Hindlimb muscle (tissue), 1 donor: ENCODE results near the gene IRF2. TPM values are rescaled to one million over a fixed set of nuclear protein-coding genes. Genes with fewer than 3 reads are reported as not detected.

Experiments used
- DNase-seq: peaks from one replicate; pipeline ENCODE4 v3.0.0-alpha.2; 2013
- polyA plus RNA-seq: library from polyadenylated mRNA; unstranded; fragments of 120-200 nt; gene quantifications from one replicate; pipeline ENCODE4 v1.2.1, GENCODE V29; 2013; ENCODE audit not compliant: insufficient read length

IRF2 gene
- polyA plus RNA-seq, 1 donor: 16.7 TPM

- peak; percentile 48 for DNase-seq
These were observed 24.3 kb downstream of the IRF2 start for GRCh38 chr4:184450045-184450444.

GRCh38 chr4:184448821-184449220, 25.5 kb downstream of the IRF2 start:
- DNase-seq: peak; percentile 84

DNA sequence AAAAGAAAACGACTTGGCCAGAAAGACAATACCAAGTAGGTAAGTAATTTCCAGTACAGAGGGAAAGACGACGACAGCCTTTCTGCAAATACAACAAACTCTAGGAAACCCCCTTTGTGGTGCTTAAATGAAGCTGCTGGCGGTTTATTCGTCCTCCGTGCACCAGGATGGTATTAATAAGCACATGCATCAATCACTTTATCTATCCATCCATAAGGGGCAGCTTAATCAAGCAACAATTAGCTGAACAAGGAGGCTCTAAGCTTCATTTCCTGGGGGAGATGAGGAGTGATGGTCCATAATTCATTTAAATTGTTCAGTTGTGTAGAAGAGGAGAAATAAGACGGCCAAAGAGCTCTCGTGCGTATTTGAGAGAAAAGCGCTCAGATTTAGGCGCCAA, 26.2 kb downstream of the IRF2 start:
- no peak for DNase-seq

- DNase-seq: no peak
These were observed 26.7 kb downstream of the IRF2 start for GRCh38 chr4:184447664-184448063.

DNA sequence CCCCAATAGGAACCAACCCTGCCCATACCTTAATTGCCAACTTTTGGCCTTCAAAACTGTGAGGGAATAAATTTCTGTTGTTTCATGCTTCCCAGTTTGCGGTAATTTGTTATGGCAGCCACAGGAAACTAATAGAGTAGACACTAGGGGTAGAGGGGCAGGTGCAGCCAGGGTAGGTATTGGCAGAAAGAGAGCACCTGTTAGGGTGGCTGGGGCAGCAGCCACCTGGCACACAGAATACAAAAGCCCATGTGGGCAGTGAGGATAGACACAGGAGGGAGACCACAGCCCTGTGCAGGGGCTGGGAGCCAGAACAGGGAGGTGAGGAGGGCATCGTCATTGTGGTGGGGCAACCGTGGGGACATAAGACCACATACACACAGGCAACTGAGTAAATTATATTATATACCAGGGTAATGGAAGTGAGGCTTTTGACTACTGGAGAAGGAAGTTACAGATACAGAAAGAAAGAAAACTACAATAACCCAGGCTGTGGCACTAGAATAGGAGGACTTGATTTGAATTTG, 28.2 kb downstream of the IRF2 start:
- no peak for DNase-seq

DNA sequence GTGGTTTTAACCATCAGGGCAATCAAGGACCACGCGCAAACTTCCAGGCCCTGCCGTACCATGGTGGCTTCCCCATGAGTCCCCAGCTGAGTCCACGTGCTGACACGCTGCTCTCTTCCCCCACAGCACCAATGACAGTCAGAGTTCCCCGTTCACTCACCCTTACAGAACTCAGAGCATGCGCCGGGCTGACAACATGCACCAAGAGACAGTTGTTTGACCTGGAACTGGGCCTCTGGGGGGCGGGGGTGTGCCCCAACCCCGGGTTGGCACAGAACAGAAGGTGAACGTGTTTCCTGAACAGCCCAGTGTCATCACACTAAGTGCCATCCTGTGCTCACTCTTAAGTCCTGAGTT, 29.4 kb downstream of the IRF2 start:
- no peak for DNase-seq

- no peak for DNase-seq
These were observed 30.0 kb downstream of the IRF2 start for GRCh38 chr4:184444215-184444952.

GRCh38 chr4:184443318-184443717, 31.0 kb downstream of the IRF2 start:
- DNase-seq: no peak

DNA sequence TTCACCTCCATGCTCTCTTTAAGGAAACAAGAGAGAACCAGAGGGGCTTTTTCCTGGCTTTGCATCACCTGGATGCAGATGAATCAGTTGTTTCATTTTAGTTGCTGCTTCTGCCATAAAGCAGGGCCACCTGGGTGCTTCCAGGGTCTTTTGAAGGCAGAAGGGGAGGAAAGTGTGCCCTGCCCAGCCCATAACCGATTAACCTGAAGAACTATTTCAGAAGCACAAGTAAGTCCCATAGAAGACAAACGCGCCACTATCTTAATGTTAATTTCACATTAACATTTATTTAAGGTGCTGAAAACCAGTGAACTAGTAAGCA, 32.1 kb downstream of the IRF2 start:
- DNase-seq: no peak

GRCh38 chr4:184441461-184442313, 32.7 kb downstream of the IRF2 start:
- no peak for DNase-seq

- DNase-seq: no peak
These were observed 33.6 kb downstream of the IRF2 start for GRCh38 chr4:184440595-184441358.

DNA sequence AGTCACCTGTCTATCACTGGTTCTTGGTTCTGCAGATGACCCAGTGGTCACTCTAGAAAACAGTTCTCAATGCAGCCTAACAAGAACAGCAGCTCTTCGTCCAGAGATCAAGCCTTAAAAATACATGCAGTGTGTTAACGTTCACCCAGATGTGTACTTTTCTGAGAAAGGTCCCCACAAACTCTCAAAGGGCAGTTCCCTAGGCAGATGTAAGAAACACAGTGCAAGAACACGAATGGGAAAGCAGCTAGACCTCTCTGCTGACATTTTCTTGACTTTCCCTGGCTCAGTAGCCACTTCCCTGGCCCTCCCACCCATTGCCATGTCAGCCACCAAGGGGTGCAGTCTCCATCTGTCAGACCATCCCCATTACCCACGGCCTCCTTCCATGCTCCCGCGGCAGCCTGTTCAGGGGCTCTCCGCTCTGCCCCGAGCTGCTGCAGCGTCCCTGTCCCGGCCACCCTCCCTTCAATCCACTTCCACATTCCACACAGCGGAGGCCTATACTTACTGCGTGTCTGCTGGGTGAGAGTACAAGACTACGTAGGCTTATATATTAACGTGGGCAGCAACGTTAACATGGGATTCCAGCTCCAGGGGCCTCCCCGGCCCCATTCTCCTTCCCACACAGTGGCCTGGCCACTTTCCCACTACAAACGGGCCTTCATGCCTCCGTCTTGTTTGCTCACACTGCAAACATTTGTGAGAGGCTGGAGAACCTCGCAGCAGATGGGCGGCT, 34.3 kb downstream of the IRF2 start:
- DNase-seq: peak; percentile 50

- no peak for DNase-seq
These were observed 35.0 kb downstream of the IRF2 start for GRCh38 chr4:184439386-184439785.

GRCh38 chr4:184438375-184438774, 36.0 kb downstream of the IRF2 start:
- DNase-seq: no peak

DNA sequence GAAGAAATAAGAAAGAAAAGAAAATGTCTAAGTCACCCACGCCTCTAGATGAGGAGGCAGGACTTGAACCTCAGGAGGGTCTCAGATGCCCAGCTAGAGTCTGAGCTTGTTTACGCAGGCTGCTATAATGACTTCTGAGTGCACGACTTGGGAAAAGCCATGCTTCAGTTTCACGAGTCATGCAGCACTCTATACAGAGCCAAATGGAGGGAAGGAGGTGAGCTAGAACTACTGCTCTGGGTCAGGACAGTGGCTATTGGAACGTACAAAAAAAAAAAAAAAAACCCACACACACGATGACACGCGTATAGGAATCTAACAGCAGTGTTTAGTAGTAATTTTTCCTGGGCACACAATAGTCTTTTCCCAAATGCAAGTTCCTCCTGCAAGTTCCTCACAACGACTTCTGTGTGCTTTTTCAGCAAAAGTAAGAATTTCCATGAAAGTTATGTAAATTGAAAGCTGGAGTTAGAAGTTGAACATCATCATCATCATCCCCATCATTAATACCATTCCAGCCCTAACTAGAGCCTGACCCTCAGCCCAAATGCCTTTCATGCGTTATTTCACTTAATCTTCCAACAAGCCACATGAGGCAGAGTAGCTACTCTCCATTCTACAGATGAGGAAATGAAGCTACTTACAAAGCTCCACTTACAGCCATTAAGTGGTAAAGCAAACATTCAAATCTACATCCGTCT, 36.6 kb downstream of the IRF2 start:
- DNase-seq: no peak

DNA sequence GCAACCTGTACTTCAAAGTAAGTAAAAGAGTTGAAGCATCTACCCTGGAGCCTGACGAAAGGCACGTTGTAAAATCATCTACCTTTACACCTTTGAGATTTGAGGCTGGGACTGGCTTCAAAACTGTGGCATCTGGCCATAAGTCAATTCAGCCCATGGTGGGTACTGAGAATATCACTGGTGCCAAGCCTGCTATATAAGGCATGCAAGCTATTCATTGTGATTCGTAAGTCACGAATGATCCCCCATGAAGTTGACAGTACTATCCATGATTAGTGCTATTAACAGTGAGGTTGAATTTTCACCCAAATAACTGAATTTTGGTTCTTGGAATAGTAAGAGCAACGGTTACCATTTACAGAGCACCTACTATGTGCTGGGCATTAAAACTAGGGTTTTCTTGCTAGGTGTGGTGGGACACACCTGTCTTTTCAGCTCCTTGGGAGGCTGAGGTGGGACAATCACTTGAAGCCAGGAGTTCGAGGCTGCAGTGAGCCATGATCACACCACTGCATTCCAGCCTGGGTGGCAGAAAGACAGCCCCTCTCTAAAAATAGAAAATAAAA, 39.8 kb downstream of the IRF2 start:
- DNase-seq: no peak

DNA sequence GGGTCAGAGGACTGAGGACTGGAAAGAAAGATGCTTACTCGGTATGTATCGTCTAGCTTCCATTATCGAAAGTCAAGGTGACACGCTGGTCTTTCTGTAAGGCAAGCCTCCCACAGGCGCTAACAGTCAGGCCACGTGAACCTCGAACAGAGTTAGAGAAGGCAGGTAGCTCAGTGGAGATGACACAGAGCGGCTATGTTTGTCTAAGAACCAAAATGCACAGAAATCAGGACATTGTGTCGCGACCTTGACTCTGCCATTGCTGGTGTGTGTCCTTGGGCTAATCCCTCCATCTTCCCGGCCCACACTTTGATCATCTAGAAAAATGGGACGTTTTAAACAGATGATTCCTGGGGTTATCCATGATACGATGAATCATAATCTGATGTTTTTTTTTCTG, 40.3 kb downstream of the IRF2 start:
- DNase-seq: no peak

DNA sequence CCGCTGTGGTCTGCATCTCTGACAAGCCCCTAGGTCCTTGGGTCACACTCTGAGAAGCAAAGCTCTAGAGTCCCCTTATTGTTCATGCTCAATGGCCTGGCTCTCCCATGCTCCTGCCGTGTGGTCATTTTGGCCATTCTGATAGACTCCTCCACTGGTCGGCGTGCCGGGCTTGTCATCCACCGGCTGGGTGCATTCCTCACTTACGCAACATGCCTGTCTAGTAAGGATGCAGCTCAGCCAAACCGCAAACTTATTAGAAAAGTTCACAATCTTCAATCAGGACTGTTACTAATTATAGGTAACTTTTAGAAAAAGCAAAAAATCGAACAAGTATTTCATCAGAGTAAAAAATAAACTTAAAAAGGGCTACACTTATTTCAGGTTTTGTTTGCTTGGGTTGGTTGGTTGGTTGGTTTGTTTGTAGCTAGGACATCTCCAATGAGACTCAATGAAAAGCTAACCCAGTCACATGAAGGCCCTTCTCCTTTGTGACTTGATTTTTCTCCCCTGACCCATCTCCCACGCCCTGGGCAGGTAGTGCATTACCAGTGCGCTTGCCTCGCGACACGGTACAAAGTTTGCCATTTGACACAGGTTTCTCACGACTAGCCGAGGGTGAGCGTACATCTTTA, 41.0 kb downstream of the IRF2 start:
- DNase-seq: no peak

GRCh38 chr4:184432127-184432922, 42.0 kb downstream of the IRF2 start:
- no peak for DNase-seq

- no peak for DNase-seq
These were observed 44.2 kb downstream of the IRF2 start for GRCh38 chr4:184430163-184430562.
